Measurements from ENCODE around the gene ACSBG1. TPM values are rescaled to one million over a fixed set of nuclear protein-coding genes. Genes with fewer than 3 reads are reported as not detected.

ACSBG1 gene
- total RNA-seq, 4 donors from 2014 or later = 75.9 to 131 (median 92.8) TPM

- WGBS, 2 donors = 81 to 90% methylated on average over 4 to 5 of the region's 5 CpGs
- intact Hi-C loops (cut with DNase I; ENCODE audit: low total_unique reads) = no loop called here
- no peak overlapping the region for H3K4me3 ChIP-seq (ENCODE audit: low read depth, poor library complexity, severe bottlenecking)
- TF ChIP-seq CTCF (IDR thresholded peaks at IDR 0.05) (no peak), POLR2A (IDR thresholded peaks at IDR 0.05) (no peak)
- no peak for DNase-seq (ENCODE audit: low spot score in 2 of 2)
Observed at GRCh38 chr15:78232951-78233350, 1.4 kb downstream of the ACSBG1 start.

- 83 to 93% methylated on average over 14 to 17 of the region's 17 CpGs for WGBS, 2 donors
- intact Hi-C loops (cut with DNase I; ENCODE audit: low total_unique reads) = no loop called here
- H3K4me3 ChIP-seq (ENCODE audit: low read depth, poor library complexity, severe bottlenecking) = no peak overlapping the region
- TF ChIP-seq POLR2A (IDR thresholded peaks at IDR 0.05) (no peak), CTCF (IDR thresholded peaks at IDR 0.05) (no peak)
- no peak for DNase-seq (ENCODE audit: low spot score in 2 of 2)
Observed at GRCh38 chr15:78229431-78230406, 4.6 kb downstream of the ACSBG1 start.

- intact Hi-C loops (cut with DNase I; ENCODE audit: low total_unique reads) = no loop called here
- no peak for TF ChIP-seq POLR2A (IDR thresholded peaks at IDR 0.05)
- TF ChIP-seq CTCF (IDR thresholded peaks at IDR 0.05) = no peak
- H3K4me3 ChIP-seq (ENCODE audit: low read depth, poor library complexity, severe bottlenecking) = no peak overlapping the region
- 89 to 93% methylated on average over 8 of the region's 8 CpGs for WGBS, 2 donors
- DNase-seq (ENCODE audit: low spot score in 2 of 2) = no peak
Observed at GRCh38 chr15:78228356-78228996, 5.9 kb downstream of the ACSBG1 start.

GRCh38 chr15:78225783-78226541 is 8.4 kb downstream of the ACSBG1 start:
- DNase-seq (ENCODE audit: low spot score in 2 of 2) = no peak
- intact Hi-C loops (cut with DNase I; ENCODE audit: low total_unique reads) = no loop called here
- 88 to 94% methylated on average over 3 of the region's 3 CpGs for WGBS, 2 donors
- no peak overlapping the region for H3K4me3 ChIP-seq (ENCODE audit: low read depth, poor library complexity, severe bottlenecking)
- no peak for TF ChIP-seq POLR2A (IDR thresholded peaks at IDR 0.05)
- TF ChIP-seq CTCF (IDR thresholded peaks at IDR 0.05) = no peak

- intact Hi-C loops (cut with DNase I; ENCODE audit: low total_unique reads) = no loop called here
- WGBS, 2 donors = 50 to 60% methylated on average over 2 of the region's 2 CpGs
- no peak for DNase-seq (ENCODE audit: low spot score in 2 of 2)
- TF ChIP-seq CTCF (IDR thresholded peaks at IDR 0.05) = no peak
- TF ChIP-seq POLR2A (IDR thresholded peaks at IDR 0.05) = no peak
- H3K4me3 ChIP-seq (ENCODE audit: low read depth, poor library complexity, severe bottlenecking) = no peak overlapping the region
Observed at GRCh38 chr15:78224023-78224411, 10.3 kb downstream of the ACSBG1 start.
